ENCODE measurements around the gene HMGN1. TPM values are rescaled to one million over a fixed set of nuclear protein-coding genes. Genes with fewer than 3 reads are reported as not detected.

Gene HMGN1
- total RNA-seq, 1 donor from 2014 or later = 398 TPM

GRCh38 chr21:39341249-39341923, 7.5 kb downstream of the HMGN1 start:
- Mint-ChIP-seq H3K36me3 (ENCODE audit: low read depth) (peaks cover 52% of the 10 kb centered on the region), H3K27ac (no peak overlapping the region), H3K27me3 (ENCODE audit: low read depth) (no peaks in the 10 kb centered on the region), H3K9me3 (no peaks in the 10 kb centered on the region), H3K4me3 (ENCODE audit: low read depth) (no peak overlapping the region), H3K4me1 (ENCODE audit: low read depth) (peaks cover 23% of the 10 kb centered on the region)
- intact Hi-C loops (cut with micrococcal nuclease) = no loop called here
- no peak for DNase-seq (ENCODE audit: low spot score)

- no peak for DNase-seq (ENCODE audit: low spot score)
- Mint-ChIP-seq H3K36me3 (ENCODE audit: low read depth) (peaks cover 45% of the 10 kb centered on the region), H3K4me1 (ENCODE audit: low read depth) (peaks cover 16% of the 10 kb centered on the region)
These were observed 8.2 kb downstream of the HMGN1 start for GRCh38 chr21:39340687-39341086.

DNA sequence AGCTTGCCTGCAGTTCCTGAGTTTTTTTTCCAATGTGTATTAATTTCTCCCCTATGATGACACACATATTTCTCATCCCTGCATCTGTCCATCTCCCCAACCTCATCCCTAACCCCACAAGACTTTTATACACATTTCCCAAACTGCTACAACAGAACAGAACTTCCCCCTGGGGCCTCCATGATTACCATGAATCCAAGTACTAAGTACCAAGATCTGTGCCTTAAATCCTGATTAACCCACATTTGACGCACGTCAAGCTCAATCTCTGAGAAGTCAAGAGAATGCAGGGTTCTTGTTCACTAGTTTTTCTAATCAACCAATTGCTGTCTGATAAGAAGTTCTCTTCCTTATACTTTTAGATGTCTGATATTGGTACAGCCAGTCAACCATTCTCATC, 9.7 kb downstream of the HMGN1 start:
- no peaks in the 10 kb centered on the region for H3K27me3 Mint-ChIP-seq (ENCODE audit: low read depth)
- H3K4me1 Mint-ChIP-seq (ENCODE audit: low read depth) = peaks cover 7% of the 10 kb centered on the region
- intact Hi-C loops (cut with micrococcal nuclease) = no loop called here
- peaks cover 32% of the 10 kb centered on the region for H3K36me3 Mint-ChIP-seq (ENCODE audit: low read depth)
- no peak overlapping the region for H3K27ac Mint-ChIP-seq
- H3K9me3 Mint-ChIP-seq = no peaks in the 10 kb centered on the region
- H3K4me3 Mint-ChIP-seq (ENCODE audit: low read depth) = no peak overlapping the region
- no peak for DNase-seq (ENCODE audit: low spot score)

More at GRCh38 chr21:39340687-39341086, 8.2 kb downstream of the HMGN1 start:
- intact Hi-C loops (cut with micrococcal nuclease) = no loop called here
- no peak overlapping the region for H3K27ac Mint-ChIP-seq
- H3K4me3 Mint-ChIP-seq (ENCODE audit: low read depth) = no peak overlapping the region
- H3K27me3 Mint-ChIP-seq (ENCODE audit: low read depth) = no peaks in the 10 kb centered on the region
- H3K9me3 Mint-ChIP-seq = no peaks in the 10 kb centered on the region

DNA sequence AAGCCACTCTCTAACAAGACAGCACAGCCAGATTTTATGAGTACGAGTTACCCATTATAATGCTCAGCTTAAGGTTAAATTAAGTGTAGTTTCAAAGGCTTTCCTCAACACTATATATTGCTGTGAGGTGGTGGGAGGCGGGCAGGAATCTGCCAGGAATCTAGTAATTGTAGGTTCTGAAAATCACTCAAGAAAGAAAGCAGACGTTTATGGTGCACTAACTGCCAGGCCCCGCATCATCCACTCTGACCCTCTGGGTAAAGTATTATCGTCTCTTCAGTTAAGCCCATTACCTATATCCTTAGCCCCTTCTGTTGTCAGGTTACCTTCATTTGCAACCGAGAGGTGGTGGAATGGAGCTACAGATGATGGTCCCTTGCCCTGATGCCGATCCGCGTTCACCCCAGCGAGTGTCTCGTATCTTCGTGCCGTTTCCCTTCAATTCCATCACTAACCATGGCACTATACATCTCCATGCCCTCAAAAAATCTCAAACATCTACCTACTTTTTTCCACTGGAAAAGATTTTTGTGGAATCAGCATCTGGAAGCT, 12.4 kb downstream of the HMGN1 start:
- Mint-ChIP-seq H3K4me1 (ENCODE audit: low read depth) (no peaks in the 10 kb centered on the region), H3K27ac (no peak overlapping the region)
- intact Hi-C loops (cut with micrococcal nuclease) = no loop called here

GRCh38 chr21:39334611-39335010, 14.3 kb downstream of the HMGN1 start:
- Mint-ChIP-seq H3K27me3 (ENCODE audit: low read depth) (no peaks in the 10 kb centered on the region), H3K9me3 (no peaks in the 10 kb centered on the region), H3K36me3 (ENCODE audit: low read depth) (no peaks in the 10 kb centered on the region), H3K4me1 (ENCODE audit: low read depth) (no peaks in the 10 kb centered on the region), H3K4me3 (ENCODE audit: low read depth) (no peak overlapping the region), H3K27ac (no peak overlapping the region)
- intact Hi-C loops (cut with micrococcal nuclease) = no loop called here
- no peak for DNase-seq (ENCODE audit: low spot score)

More for the DNA sequence above, 12.4 kb downstream of the HMGN1 start:
- Mint-ChIP-seq H3K9me3 (no peaks in the 10 kb centered on the region), H3K27me3 (ENCODE audit: low read depth) (no peaks in the 10 kb centered on the region), H3K36me3 (ENCODE audit: low read depth) (peaks cover 9% of the 10 kb centered on the region), H3K4me3 (ENCODE audit: low read depth) (no peak overlapping the region)
- no peak for DNase-seq (ENCODE audit: low spot score)

GRCh38 chr21:39332175-39332574, 16.7 kb downstream of the HMGN1 start:
- Mint-ChIP-seq H3K27me3 (ENCODE audit: low read depth) (no peaks in the 10 kb centered on the region), H3K36me3 (ENCODE audit: low read depth) (no peaks in the 10 kb centered on the region), H3K4me1 (ENCODE audit: low read depth) (no peaks in the 10 kb centered on the region), H3K27ac (no peak overlapping the region), H3K9me3 (no peaks in the 10 kb centered on the region), H3K4me3 (ENCODE audit: low read depth) (no peak overlapping the region)
- no peak for DNase-seq (ENCODE audit: low spot score)
- intact Hi-C loops (cut with micrococcal nuclease) = no loop called here

DNA sequence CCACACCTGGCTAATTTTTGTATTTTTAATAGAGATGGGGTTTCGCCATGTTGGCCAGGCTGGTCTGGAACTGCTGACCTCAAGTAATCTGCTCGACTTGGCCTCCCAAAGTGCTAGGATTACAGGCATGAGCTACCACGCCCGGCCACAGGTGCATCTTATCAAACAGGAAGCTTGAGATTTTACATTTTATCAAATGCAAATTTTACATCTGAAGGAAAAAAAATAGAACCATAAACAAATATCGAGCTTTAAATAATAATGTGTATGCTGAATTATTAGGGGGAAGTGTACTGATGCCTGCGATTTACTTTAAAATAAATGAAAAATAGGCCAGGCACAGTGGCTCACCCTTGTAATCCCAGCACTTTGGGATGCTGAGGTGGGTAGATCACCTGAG, 18.9 kb downstream of the HMGN1 start:
- Mint-ChIP-seq H3K9me3 (no peaks in the 10 kb centered on the region), H3K27me3 (ENCODE audit: low read depth) (no peaks in the 10 kb centered on the region)

DNA sequence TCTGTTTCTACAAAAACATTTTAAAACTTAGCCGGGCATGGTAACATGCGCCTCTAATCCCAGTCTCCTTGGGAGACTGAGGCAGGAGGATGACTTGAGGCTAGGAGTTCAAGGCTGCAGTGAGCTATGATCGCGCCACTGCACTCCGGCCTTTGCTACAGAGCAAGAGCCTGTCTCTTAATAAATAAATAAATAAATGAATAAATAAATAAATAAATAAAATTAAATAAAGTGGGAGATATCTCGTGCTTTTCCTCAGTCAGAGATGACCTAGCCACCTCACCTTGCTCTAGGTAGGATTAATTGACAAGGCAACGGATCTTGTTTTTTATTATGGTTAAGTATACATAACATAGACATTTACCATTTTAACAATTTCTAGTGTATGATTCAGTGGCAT, 21.2 kb downstream of the HMGN1 start:
- Mint-ChIP-seq H3K27ac (no peak overlapping the region), H3K4me1 (ENCODE audit: low read depth) (no peaks in the 10 kb centered on the region), H3K9me3 (no peaks in the 10 kb centered on the region), H3K36me3 (ENCODE audit: low read depth) (no peaks in the 10 kb centered on the region), H3K4me3 (ENCODE audit: low read depth) (no peak overlapping the region), H3K27me3 (ENCODE audit: low read depth) (peaks cover 2% of the 10 kb centered on the region)
- no peak for DNase-seq (ENCODE audit: low spot score)
- intact Hi-C loops (cut with micrococcal nuclease) = no loop called here

More for the DNA sequence above, 18.9 kb downstream of the HMGN1 start:
- H3K36me3 Mint-ChIP-seq (ENCODE audit: low read depth) = no peaks in the 10 kb centered on the region
- intact Hi-C loops (cut with micrococcal nuclease) = no loop called here
- H3K4me3 Mint-ChIP-seq (ENCODE audit: low read depth) = no peak overlapping the region
- no peak for DNase-seq (ENCODE audit: low spot score)
- H3K4me1 Mint-ChIP-seq (ENCODE audit: low read depth) = no peaks in the 10 kb centered on the region
- H3K27ac Mint-ChIP-seq = no peak overlapping the region

DNA sequence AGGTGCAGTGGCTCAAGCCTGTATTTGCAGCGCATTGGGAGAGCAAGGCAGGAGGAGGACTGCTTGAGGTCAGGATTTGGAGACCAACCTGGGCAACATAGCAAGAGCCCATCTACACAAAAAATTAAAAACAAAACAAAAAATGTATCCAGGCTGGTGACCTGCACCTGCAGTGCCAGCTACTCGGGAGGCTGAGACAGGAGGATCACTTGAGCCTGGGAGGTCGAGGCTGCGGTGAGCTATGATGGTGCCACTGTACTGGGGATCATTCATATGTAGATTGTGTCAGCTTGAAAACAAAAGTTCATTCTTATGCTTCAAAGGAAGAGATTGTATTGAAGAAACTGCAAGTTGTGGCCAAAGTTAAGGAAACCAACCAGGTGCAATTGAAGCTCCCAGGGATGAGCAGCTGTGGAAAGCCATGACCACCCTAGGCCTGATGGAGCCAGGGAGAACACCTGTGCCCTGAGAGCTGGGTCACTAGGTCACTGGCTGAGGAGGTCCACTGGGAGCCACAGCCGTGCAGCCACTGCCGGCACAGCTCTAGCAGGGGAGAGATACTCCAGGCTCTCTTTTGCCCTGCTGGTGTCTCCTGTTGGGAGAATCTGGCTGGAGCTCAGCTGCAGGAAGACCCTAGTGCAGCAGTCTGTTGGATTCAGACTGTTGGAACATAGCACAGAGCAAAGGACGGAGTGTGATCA, 22.1 kb downstream of the HMGN1 start:
- H3K36me3 Mint-ChIP-seq (ENCODE audit: low read depth) = no peaks in the 10 kb centered on the region
- no peaks in the 10 kb centered on the region for H3K9me3 Mint-ChIP-seq
- no peak overlapping the region for H3K27ac Mint-ChIP-seq
- no peak overlapping the region for H3K4me3 Mint-ChIP-seq (ENCODE audit: low read depth)
- intact Hi-C loops (cut with micrococcal nuclease) = no loop called here
- no peaks in the 10 kb centered on the region for H3K4me1 Mint-ChIP-seq (ENCODE audit: low read depth)
- DNase-seq (ENCODE audit: low spot score) = no peak
- peaks cover 2% of the 10 kb centered on the region for H3K27me3 Mint-ChIP-seq (ENCODE audit: low read depth)

- H3K36me3 Mint-ChIP-seq (ENCODE audit: low read depth) = no peaks in the 10 kb centered on the region
- no peaks in the 10 kb centered on the region for H3K9me3 Mint-ChIP-seq
- no peak for DNase-seq (ENCODE audit: low spot score)
- no peak overlapping the region for H3K4me3 Mint-ChIP-seq (ENCODE audit: low read depth)
- H3K27ac Mint-ChIP-seq = no peak overlapping the region
- H3K4me1 Mint-ChIP-seq (ENCODE audit: low read depth) = no peaks in the 10 kb centered on the region
- intact Hi-C loops (cut with micrococcal nuclease) = no loop called here
- H3K27me3 Mint-ChIP-seq (ENCODE audit: low read depth) = peaks cover 2% of the 10 kb centered on the region
These were observed 23.4 kb downstream of the HMGN1 start for GRCh38 chr21:39325458-39325857.

DNA sequence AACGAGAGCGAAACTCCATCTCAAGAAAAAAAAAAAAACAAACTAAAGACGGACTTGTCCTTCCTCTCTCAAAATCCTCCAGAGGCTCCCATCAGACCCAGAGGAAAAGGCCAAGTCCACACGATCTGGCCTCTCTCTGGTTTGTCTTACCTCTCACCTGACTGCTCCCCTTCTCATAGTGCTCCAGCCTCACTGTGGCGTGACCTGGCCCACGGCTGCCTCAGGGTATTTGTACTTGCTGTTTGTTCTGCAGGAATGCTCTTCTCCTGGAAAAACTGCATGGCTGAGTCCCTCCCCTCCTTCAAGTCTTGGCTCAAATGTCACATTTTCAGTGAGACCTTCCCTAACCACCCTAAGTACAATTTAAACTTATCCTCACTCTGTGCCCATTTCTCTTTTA, 27.5 kb downstream of the HMGN1 start:
- H3K27ac Mint-ChIP-seq = no peak overlapping the region
- peaks cover 3% of the 10 kb centered on the region for H3K4me1 Mint-ChIP-seq (ENCODE audit: low read depth)
- no peak for DNase-seq (ENCODE audit: low spot score)
- no peak overlapping the region for H3K4me3 Mint-ChIP-seq (ENCODE audit: low read depth)
- H3K9me3 Mint-ChIP-seq = no peaks in the 10 kb centered on the region
- H3K36me3 Mint-ChIP-seq (ENCODE audit: low read depth) = no peaks in the 10 kb centered on the region
- H3K27me3 Mint-ChIP-seq (ENCODE audit: low read depth) = peaks cover 2% of the 10 kb centered on the region
- intact Hi-C loops (cut with micrococcal nuclease) = no loop called here

- DNase-seq (ENCODE audit: low spot score) = no peak
- no peaks in the 10 kb centered on the region for H3K9me3 Mint-ChIP-seq
- intact Hi-C loops (cut with micrococcal nuclease) = loop anchor here (10.0 kb wide), 1 partner anchor 515 kb away; the partner anchor contains the start of gene ETS2
These were observed 29.0 kb downstream of the HMGN1 start for GRCh38 chr21:39319814-39320332.

GRCh38 chr21:39319251-39319756, 29.6 kb downstream of the HMGN1 start:
- H3K27ac Mint-ChIP-seq = no peak overlapping the region
- no peaks in the 10 kb centered on the region for H3K36me3 Mint-ChIP-seq (ENCODE audit: low read depth)
- peaks cover 17% of the 10 kb centered on the region for H3K4me1 Mint-ChIP-seq (ENCODE audit: low read depth)
- intact Hi-C loops (cut with micrococcal nuclease) = loop anchor here (10.0 kb wide), 1 partner anchor 515 kb away; the partner anchor contains the start of gene ETS2
- DNase-seq (ENCODE audit: low spot score) = no peak
- H3K27me3 Mint-ChIP-seq (ENCODE audit: low read depth) = no peaks in the 10 kb centered on the region
- no peaks in the 10 kb centered on the region for H3K9me3 Mint-ChIP-seq
- H3K4me3 Mint-ChIP-seq (ENCODE audit: low read depth) = no peak overlapping the region

More at GRCh38 chr21:39319814-39320332, 29.0 kb downstream of the HMGN1 start:
- Mint-ChIP-seq H3K4me3 (ENCODE audit: low read depth) (no peak overlapping the region), H3K36me3 (ENCODE audit: low read depth) (no peaks in the 10 kb centered on the region), H3K27me3 (ENCODE audit: low read depth) (peaks cover 2% of the 10 kb centered on the region), H3K27ac (no peak overlapping the region), H3K4me1 (ENCODE audit: low read depth) (peaks cover 12% of the 10 kb centered on the region)

Data from activated T-helper 2 cell treated with anti-CD3 and anti-CD28 coated beads, Interferon-gamma antibody, Interleukin-2, Interleukin-4, amounts not matched to agents 10 μg/mL and 5 μg/mL and 100 μg/mL, durations not matched to agents 14 hours and 24 hours and 36 hours (primary cell).